22Rv1 (cell line): ENCODE data around the gene EEPD1.

Experiments
- H3K27ac ChIP-seq: fragments of 450-650 bp; 2 replicates; pipeline ENCODE4 v1.5.1; 2017
- CTCF ChIP-seq: fragments of 450-650 bp; IDR thresholded peaks from 2 replicates; pipeline ENCODE4 v1.5.1; 2017; ENCODE audit warnings: mild to moderate bottlenecking
- ZFX ChIP-seq: fragments of 450-650 bp; IDR thresholded peaks from 2 replicates; pipeline ENCODE4 v1.6.1; 2017; ENCODE audit warnings: antibody characterized with exemption, borderline replicate concordance

Gene EEPD1

GRCh38 chr7:36346260-36346831 is 193.3 kb downstream of the EEPD1 start:
- TF ChIP-seq CTCF, result no peak
- no peak for TF ChIP-seq ZFX
- no peak overlapping the region for H3K27ac ChIP-seq

GRCh38 chr7:36348256-36348655 is 195.2 kb downstream of the EEPD1 start:
- H3K27ac ChIP-seq, result no peak overlapping the region
- TF ChIP-seq CTCF, result no peak
- no peak for TF ChIP-seq ZFX

- TF ChIP-seq CTCF, result no peak
- no peak for TF ChIP-seq ZFX
- H3K27ac ChIP-seq, result no peak overlapping the region
Measured at GRCh38 chr7:36348771-36349170, 195.7 kb downstream of the EEPD1 start.

GRCh38 chr7:36349626-36350025 is 196.6 kb downstream of the EEPD1 start:
- TF ChIP-seq ZFX, result no peak
- TF ChIP-seq CTCF, result no peak
- H3K27ac ChIP-seq, result no peak overlapping the region
